ENCODE results near the gene OR8B8.
A peak's percentile ranks its signal among the peaks of the same experiment; 100 is the strongest.
"Not testable (repeated sequence)": the region's sequence is repeated elsewhere in the genome, so short reads cannot be mapped to it uniquely, and the experiment has no call there.

OR8B8 gene

DNA sequence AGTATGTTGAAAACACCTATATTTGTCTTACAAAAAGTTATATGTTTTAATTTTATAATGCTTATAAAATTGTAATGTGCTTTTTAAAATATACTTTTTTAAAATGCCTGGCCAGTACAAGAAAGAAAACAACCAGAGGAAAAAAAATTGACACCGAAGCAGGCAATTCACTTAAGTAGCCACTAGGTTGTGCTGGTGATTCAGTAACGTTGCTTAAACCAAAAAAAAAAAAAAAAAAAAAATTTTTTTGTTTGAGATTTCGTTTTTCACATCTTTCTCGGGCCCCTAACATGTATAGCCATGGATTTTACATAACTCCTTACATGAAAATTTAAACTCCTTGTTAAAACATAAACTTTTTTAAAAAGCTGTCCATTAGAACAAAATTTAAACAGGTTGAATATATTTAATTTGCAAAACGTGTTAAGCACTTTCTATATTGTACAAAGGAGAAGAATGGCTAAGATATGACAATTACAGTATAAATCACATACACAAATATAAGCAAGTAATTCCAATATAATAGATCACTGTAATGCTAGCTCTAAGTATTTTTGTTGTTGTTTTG is 30.1 kb downstream of the OR8B8 start:
- TF ChIP-seq PAX5 (IDR thresholded peaks at IDR 0.05; ENCODE audit: insufficient read depth, low read length, severe bottlenecking): no peak
- no peak for TF ChIP-seq POU2F2 (IDR thresholded peaks at IDR 0.05; ENCODE audit: low read depth, low read length)
- TF ChIP-seq POLR2AphosphoS5 (IDR thresholded peaks at IDR 0.05; ENCODE audit: low read depth, low read length): no peak
- no peak for TF ChIP-seq TAF1 (IDR thresholded peaks at IDR 0.05; ENCODE audit: low read depth, low read length)
- no peak for TF ChIP-seq POLR2A (IDR thresholded peaks at IDR 0.05; ENCODE audit: low read depth, low read length)
- no peak for TF ChIP-seq SPI1 (IDR thresholded peaks at IDR 0.05; ENCODE audit: low read depth, low read length)
- FAIRE-seq (no peak), DNase-seq (ENCODE audit: insufficient read length, low spot score) (no peak)

DNA sequence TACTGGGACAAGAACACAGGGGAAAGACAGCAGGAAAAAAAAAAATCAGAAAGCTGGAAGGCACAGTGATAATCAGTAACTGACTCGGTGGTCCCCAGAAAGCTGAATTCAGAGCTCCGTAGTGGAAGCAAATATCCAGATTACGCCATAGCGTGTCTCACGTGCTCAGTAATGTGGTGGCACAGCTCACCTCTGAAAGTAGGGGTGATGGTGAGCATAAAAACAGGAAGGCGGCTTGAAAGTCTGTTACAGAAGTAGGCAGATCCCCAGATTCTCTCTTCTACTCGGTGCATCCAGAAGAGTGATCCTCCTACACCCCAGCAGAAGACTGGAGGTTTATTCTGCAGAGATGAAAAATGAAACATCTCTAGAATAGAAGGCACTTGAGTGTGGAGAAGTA is 35.6 kb downstream of the OR8B8 start:
- FAIRE-seq: no peak
- no peak for TF ChIP-seq TAF1 (IDR thresholded peaks at IDR 0.05; ENCODE audit: low read depth, low read length)
- TF ChIP-seq POU2F2 (IDR thresholded peaks at IDR 0.05; ENCODE audit: low read depth, low read length): no peak
- no peak for TF ChIP-seq POLR2A (IDR thresholded peaks at IDR 0.05; ENCODE audit: low read depth, low read length)
- TF ChIP-seq SPI1 (IDR thresholded peaks at IDR 0.05; ENCODE audit: low read depth, low read length): no peak
- no peak for TF ChIP-seq PAX5 (IDR thresholded peaks at IDR 0.05; ENCODE audit: insufficient read depth, low read length, severe bottlenecking)
- no peak for TF ChIP-seq POLR2AphosphoS5 (IDR thresholded peaks at IDR 0.05; ENCODE audit: low read depth, low read length)
- no peak for DNase-seq (ENCODE audit: insufficient read length, low spot score)

DNA sequence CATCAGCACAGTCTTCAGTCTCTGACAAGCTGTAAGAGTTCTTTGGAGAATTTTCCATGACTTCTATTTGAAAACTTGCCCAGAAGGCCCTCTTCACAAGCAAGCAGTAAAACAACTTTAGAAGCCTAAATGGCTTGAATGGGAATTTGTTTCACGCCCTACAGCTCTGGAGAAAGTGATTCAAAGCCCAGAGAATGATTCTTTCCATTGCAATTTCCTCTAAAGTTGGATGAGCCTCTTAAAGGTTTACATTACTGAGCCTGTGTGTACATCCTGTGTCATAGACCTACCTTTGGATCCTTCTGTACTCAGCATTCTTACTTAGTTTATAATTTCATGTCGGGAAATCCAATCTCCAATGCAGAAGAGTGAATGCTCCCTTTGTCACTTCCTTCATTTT is 39.9 kb downstream of the OR8B8 start:
- no peak for DNase-seq (ENCODE audit: insufficient read length, low spot score)
- TF ChIP-seq POLR2A (IDR thresholded peaks at IDR 0.05; ENCODE audit: low read depth, low read length) (no peak), PAX5 (IDR thresholded peaks at IDR 0.05; ENCODE audit: insufficient read depth, low read length, severe bottlenecking) (no peak), TAF1 (IDR thresholded peaks at IDR 0.05; ENCODE audit: low read depth, low read length) (no peak), SPI1 (IDR thresholded peaks at IDR 0.05; ENCODE audit: low read depth, low read length) (no peak), POU2F2 (IDR thresholded peaks at IDR 0.05; ENCODE audit: low read depth, low read length) (no peak), POLR2AphosphoS5 (IDR thresholded peaks at IDR 0.05; ENCODE audit: low read depth, low read length) (no peak)
- no peak for FAIRE-seq

DNA sequence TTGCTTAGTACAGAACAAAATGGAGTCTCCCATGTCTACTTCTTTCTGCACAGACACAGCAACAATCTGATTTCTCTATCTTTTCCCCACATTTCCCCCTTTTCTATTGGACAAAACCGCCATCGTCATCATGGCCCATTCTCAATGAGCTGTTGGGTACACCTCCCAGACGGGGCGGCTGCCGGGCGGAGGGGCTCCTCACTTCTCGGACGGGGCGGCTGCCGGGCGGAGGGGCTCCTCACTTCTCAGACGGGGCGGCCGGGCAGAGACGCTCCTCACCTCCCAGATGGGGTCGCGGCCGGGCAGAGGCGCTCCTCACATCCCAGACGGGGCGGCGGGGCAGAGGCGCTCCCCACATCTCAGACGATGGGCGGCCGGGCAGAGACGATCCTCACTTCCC is 42.3 kb downstream of the OR8B8 start:
- FAIRE-seq; DNase-seq (ENCODE audit: insufficient read length, low spot score): not testable (repeated sequence)

DNA sequence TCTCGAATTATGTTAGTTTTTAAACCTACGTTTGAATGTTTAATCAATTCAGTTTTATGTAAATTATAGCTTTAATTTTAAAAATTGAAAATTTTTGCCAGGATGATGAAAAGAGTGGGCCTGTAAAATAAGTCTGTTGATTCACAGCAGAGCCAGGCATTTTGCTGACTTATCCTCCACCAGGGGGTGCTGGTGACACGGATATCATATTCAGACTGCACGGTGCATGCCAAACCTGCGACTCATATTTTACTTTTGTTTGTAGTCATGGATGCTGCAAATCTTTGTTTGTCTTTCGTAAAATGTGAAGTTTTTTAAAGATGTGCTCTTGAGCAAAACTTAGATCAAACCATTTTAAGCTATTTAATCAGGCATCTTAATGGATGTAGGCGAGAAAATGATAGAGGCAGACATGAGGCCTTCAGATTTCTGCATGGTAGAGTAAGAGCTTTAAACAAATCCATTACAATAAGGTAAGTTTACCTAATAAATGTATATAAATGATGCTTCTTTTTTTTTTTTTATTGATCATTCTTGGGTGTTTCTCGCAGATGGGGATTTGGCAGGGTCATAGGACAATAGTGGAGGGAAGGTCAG is 43.1 kb downstream of the OR8B8 start:
- peak; percentile 39 for DNase-seq (ENCODE audit: insufficient read length, low spot score)
- FAIRE-seq: peak; percentile 80
- TF ChIP-seq POLR2A (IDR thresholded peaks at IDR 0.05; ENCODE audit: low read depth, low read length): no peak
- TF ChIP-seq TAF1 (IDR thresholded peaks at IDR 0.05; ENCODE audit: low read depth, low read length): no peak
- no peak for TF ChIP-seq POU2F2 (IDR thresholded peaks at IDR 0.05; ENCODE audit: low read depth, low read length)
- no peak for TF ChIP-seq POLR2AphosphoS5 (IDR thresholded peaks at IDR 0.05; ENCODE audit: low read depth, low read length)
- no peak for TF ChIP-seq PAX5 (IDR thresholded peaks at IDR 0.05; ENCODE audit: insufficient read depth, low read length, severe bottlenecking)
- TF ChIP-seq SPI1 (IDR thresholded peaks at IDR 0.05; ENCODE audit: low read depth, low read length): no peak

DNA sequence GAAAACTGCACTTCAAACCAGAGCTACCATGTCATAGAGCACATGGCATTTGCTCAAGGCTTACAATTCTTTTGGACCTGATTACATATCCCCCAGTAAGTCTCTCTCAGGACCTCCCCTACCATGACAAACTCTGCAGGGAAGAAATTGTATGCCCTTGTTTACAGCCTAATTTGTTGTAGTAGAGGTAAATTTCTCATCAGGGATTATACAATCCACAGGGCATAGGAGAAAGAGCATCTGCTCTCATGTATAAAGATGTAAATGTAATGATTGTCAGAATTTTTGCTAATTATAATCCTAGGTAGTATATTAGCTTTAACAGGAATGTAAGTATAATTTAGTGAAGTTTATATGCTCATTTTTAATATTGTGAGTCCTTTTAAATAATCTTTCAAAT is 46.6 kb downstream of the OR8B8 start, which contains the start of gene OR8B3:
Gene OR8B3 (minus strand): TSS at position 101 of the 400 bp plus-strand sequence. CDS start 1,673 bp downstream, outside the sequence.
- TF ChIP-seq POLR2A (IDR thresholded peaks at IDR 0.05; ENCODE audit: low read depth, low read length): no peak
- no peak for TF ChIP-seq POLR2AphosphoS5 (IDR thresholded peaks at IDR 0.05; ENCODE audit: low read depth, low read length)
- no peak for TF ChIP-seq PAX5 (IDR thresholded peaks at IDR 0.05; ENCODE audit: insufficient read depth, low read length, severe bottlenecking)
- TF ChIP-seq SPI1 (IDR thresholded peaks at IDR 0.05; ENCODE audit: low read depth, low read length): no peak
- TF ChIP-seq TAF1 (IDR thresholded peaks at IDR 0.05; ENCODE audit: low read depth, low read length): no peak
- TF ChIP-seq POU2F2 (IDR thresholded peaks at IDR 0.05; ENCODE audit: low read depth, low read length): no peak
- DNase-seq (ENCODE audit: insufficient read length, low spot score) (no peak), FAIRE-seq (no peak)

DNA sequence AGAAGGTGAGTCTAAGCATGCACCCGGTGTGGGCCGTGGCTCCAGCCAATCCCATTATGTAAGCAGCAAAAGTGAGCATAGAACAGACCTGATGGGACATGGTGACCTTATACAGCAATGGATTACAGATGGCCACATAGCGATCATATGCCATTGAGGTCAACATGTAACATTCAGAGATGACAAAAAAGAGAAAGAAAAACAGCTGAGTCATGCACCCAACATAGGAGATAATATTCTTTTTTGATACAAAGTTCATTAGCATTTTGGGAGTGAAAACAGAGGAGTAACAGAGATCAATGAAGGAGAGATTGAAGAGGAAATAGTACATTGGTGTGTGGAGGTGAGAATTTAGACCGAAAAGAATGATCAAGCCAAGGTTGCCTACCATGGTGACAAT is 48.6 kb downstream of the OR8B8 start:
- not testable (repeated sequence) for DNase-seq (ENCODE audit: insufficient read length, low spot score); FAIRE-seq

DNA sequence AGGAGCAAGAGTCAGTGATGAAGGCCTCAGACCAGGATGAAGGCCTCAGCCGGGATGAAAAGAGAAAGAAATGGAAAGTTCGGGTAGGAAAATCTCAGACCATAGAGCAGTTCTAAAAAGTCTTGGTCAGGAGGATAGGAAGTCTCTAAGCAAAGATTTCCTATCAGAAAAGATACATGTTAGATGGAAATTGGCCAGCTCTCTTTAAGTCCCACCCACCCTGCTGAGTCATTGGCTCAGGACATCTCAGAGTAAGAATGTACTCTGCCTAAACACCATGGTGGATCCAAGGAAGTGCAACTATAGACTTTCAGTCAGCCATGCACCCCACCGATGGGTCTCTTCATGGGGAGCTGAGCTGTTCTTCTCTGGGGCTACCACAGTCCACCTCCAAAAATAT is 51.1 kb downstream of the OR8B8 start:
- DNase-seq (ENCODE audit: insufficient read length, low spot score): no peak
- no peak for TF ChIP-seq SPI1 (IDR thresholded peaks at IDR 0.05; ENCODE audit: low read depth, low read length)
- TF ChIP-seq POLR2A (IDR thresholded peaks at IDR 0.05; ENCODE audit: low read depth, low read length): no peak
- TF ChIP-seq POU2F2 (IDR thresholded peaks at IDR 0.05; ENCODE audit: low read depth, low read length): no peak
- TF ChIP-seq PAX5 (IDR thresholded peaks at IDR 0.05; ENCODE audit: insufficient read depth, low read length, severe bottlenecking): no peak
- no peak for TF ChIP-seq TAF1 (IDR thresholded peaks at IDR 0.05; ENCODE audit: low read depth, low read length)
- no peak for TF ChIP-seq POLR2AphosphoS5 (IDR thresholded peaks at IDR 0.05; ENCODE audit: low read depth, low read length)
- FAIRE-seq: no peak

Data from GM12891 (cell line).